Psoas muscle (tissue), 8 donors: ENCODE results near the gene PDZD8. TPM values are rescaled to one million over a fixed set of nuclear protein-coding genes. Genes with fewer than 3 reads are reported as not detected.

Source experiments
- ATAC-seq, 4 donors: fragments of 200-7000 bp; cut with Tn5 transposase; one replicate each; pipeline ENCODE4 v1.9.1; 2020; ENCODE audit warnings: moderate library complexity in 3 of 4, mild to moderate bottlenecking in 2 of 4
- DNase-seq, 2 donors: peaks; one replicate each; pipeline ENCODE4 v3.0.0-alpha.2; 2020
- H3K27ac ChIP-seq: fragments of 200-600 bp; one replicate; pipeline ENCODE4 v1.8.0; 2022
- H3K27me3 ChIP-seq, 3 donors: fragments of 200-600 bp in 1 of 3; one replicate each; pipeline versions ENCODE4 v1.6.1 to v1.8.0; 2013 to 2022; ENCODE audit warnings: low read length in 2 of 3, mild to moderate bottlenecking in 2 of 3, moderate library complexity in 1 of 3; ENCODE audit not compliant: insufficient read depth in 3 of 3
- H3K36me3 ChIP-seq, 2 donors: fragments of 200-600 bp in 1 of 2; one replicate each; pipeline versions ENCODE4 v1.6.1 to v1.8.0; 2013 to 2022; ENCODE audit warnings: low read depth in 1 of 2, mild to moderate bottlenecking in 1 of 2, moderate library complexity in 1 of 2; ENCODE audit not compliant: insufficient read depth in 1 of 2
- H3K4me1 ChIP-seq: fragments of 200-600 bp; one replicate; pipeline ENCODE4 v1.8.0; 2022
- H3K4me3 ChIP-seq: fragments of 200-600 bp; one replicate; pipeline ENCODE4 v1.8.0; 2022; ENCODE audit warnings: mild to moderate bottlenecking
- H3K9me3 ChIP-seq: fragments of 200-600 bp; one replicate; pipeline ENCODE4 v1.8.0; 2022
- CTCF ChIP-seq: fragments of 200-600 bp; IDR thresholded peaks from one replicate; pipeline ENCODE4 v1.8.0; 2022; ENCODE audit warnings: antibody characterized with exemption
- WGBS, 3 donors: extraction: QIAGEN DNeasy Blood & Tissue Kit; methylation state at CpG; one replicate each; pipeline versions ENCODE4 v1.1.6 to v1.1.7; 2013; 5-methylcytosine and 5-hydroxymethylcytosine counted together
- intact Hi-C, 2 donors: fragments of 100-400 bp; cut with DNase I; formaldehyde crosslinking; loops; one replicate each; pipeline versions ENCODE4 v1.11.0 to v1.14.2; 2022
- polyA plus RNA-seq, 3 donors: library from polyadenylated mRNA; stranded (reverse); fragments of 200-250 nt; gene quantifications; one replicate each; pipeline ENCODE4 v1.2.3, GENCODE V29; 2013
- total RNA-seq, 4 donors: library from RNA; stranded (reverse); fragmentation: NEBNext Ultra II Directional in 2 of 4; extraction: Animal tissue kit (Norgen Biotek cat#: 25700) in 2 of 4; gene quantifications; one replicate each; pipeline versions ENCODE4 v1.2.1 to v1.2.4, GENCODE V29; 2021 to 2023
- donor health status: healthy with polysubstance abuse.
- donor health status: DM: no; HTN: no; CAD: no; lungs with moderate emphysema.
- donor health status: Bipolar disorder and iron deficiency.
- donor health status: healthy.
- donor health status: DM: yes; HTN: yes; CAD: no.
- donor health status: DM: no; HTN: no; CAD: no.
- donor health status: DM: no; HTN: no; CAD: no.
- donor health status: DM: yes; HTN: yes; CAD: no.

The PDZD8 gene
- total and polyA plus RNA-seq, 7 donors: 3.3 to 20.3 (median 19.1) TPM

- 62 to 68% (median 63%) methylated on average over 5 of the region's 5 CpGs for WGBS, 3 donors
- intact Hi-C loops: no loop called here
- Histone ChIP-seq H3K4me3 (no peak overlapping the region), H3K36me3 (no peaks in the 10 kb centered on the region), H3K9me3 (no peaks in the 10 kb centered on the region), H3K27me3 (no peaks in the 10 kb centered on the region), H3K27ac (no peak overlapping the region), H3K4me1 (peaks cover 23% of the 10 kb centered on the region)
- ATAC-seq: no peak
- no peak for TF ChIP-seq CTCF
- no peak for DNase-seq
These were observed 5.0 kb downstream of the PDZD8 start for GRCh38 chr10:117370205-117370604.

GRCh38 chr10:117367718-117368117, 7.5 kb downstream of the PDZD8 start:
- Histone ChIP-seq H3K27me3 (no peaks in the 10 kb centered on the region), H3K27ac (no peak overlapping the region)

GRCh38 chr10:117366741-117367140, 8.5 kb downstream of the PDZD8 start:
- no peak overlapping the region for H3K27ac ChIP-seq
- intact Hi-C loops: no loop called here
- DNase-seq (no peak), ATAC-seq (no peak)
- H3K4me1 ChIP-seq: peaks cover 3% of the 10 kb centered on the region
- no peak overlapping the region for H3K4me3 ChIP-seq
- H3K36me3 ChIP-seq: no peaks in the 10 kb centered on the region
- 78 to 86% (median 82%) methylated on average over 4 of the region's 4 CpGs for WGBS, 3 donors
- TF ChIP-seq CTCF: no peak
- H3K27me3 ChIP-seq: no peaks in the 10 kb centered on the region
- H3K9me3 ChIP-seq: no peaks in the 10 kb centered on the region

More at GRCh38 chr10:117367718-117368117, 7.5 kb downstream of the PDZD8 start:
- H3K4me1 ChIP-seq: peaks cover 13% of the 10 kb centered on the region
- intact Hi-C loops: no loop called here
- no peak for ATAC-seq
- DNase-seq: no peak
- TF ChIP-seq CTCF: no peak
- no peaks in the 10 kb centered on the region for H3K36me3 ChIP-seq
- no peaks in the 10 kb centered on the region for H3K9me3 ChIP-seq
- no peak overlapping the region for H3K4me3 ChIP-seq
- WGBS, 3 donors: 80 to 89% (median 87%) methylated on average over 5 of the region's 5 CpGs

GRCh38 chr10:117365612-117366011, 9.6 kb downstream of the PDZD8 start:
- ATAC-seq (no peak), DNase-seq (no peak)
- H3K27ac ChIP-seq: no peak overlapping the region
- H3K36me3 ChIP-seq: no peaks in the 10 kb centered on the region
- intact Hi-C loops: no loop called here
- H3K4me1 ChIP-seq: no peaks in the 10 kb centered on the region
- no peaks in the 10 kb centered on the region for H3K9me3 ChIP-seq
- TF ChIP-seq CTCF: no peak
- H3K27me3 ChIP-seq: no peaks in the 10 kb centered on the region
- no peak overlapping the region for H3K4me3 ChIP-seq
- WGBS, 3 donors: 38 to 52% (median 43%) methylated on average over 2 of the region's 2 CpGs
